ENCODE results near the gene PTAFR.

PTAFR gene

GRCh38 chr1:28119556-28119955 lies 56.9 kb downstream of the PTAFR start:
- TF ChIP-seq TAF1 (IDR thresholded peaks at IDR 0.05; ENCODE audit: borderline replicate concordance, insufficient read depth, low read length): no peak
- TF ChIP-seq SIN3A (IDR thresholded peaks at IDR 0.05; ENCODE audit: borderline replicate concordance, insufficient read depth, low read length): no peak
- no peak for TF ChIP-seq FOXP2 (optimal IDR thresholded peaks at IDR 0.05; ENCODE audit: borderline replicate concordance, extremely low read depth, extremely low read length, insufficient read depth)
- TF ChIP-seq REST (IDR thresholded peaks at IDR 0.05; ENCODE audit: insufficient read depth in 1 of 2, low read depth in 2 of 2, low read length in 2 of 2): no peak
- TF ChIP-seq POLR2AphosphoS5 (IDR thresholded peaks at IDR 0.05; ENCODE audit: low read depth, low read length): no peak

- no peak for TF ChIP-seq POLR2AphosphoS5 (IDR thresholded peaks at IDR 0.05; ENCODE audit: low read depth, low read length)
- no peak for TF ChIP-seq SIN3A (IDR thresholded peaks at IDR 0.05; ENCODE audit: borderline replicate concordance, insufficient read depth, low read length)
- no peak for TF ChIP-seq TAF1 (IDR thresholded peaks at IDR 0.05; ENCODE audit: borderline replicate concordance, insufficient read depth, low read length)
- TF ChIP-seq REST (IDR thresholded peaks at IDR 0.05; ENCODE audit: insufficient read depth in 1 of 2, low read depth in 2 of 2, low read length in 2 of 2): no peak
- TF ChIP-seq FOXP2 (optimal IDR thresholded peaks at IDR 0.05; ENCODE audit: borderline replicate concordance, extremely low read depth, extremely low read length, insufficient read depth): no peak
These were observed 57.7 kb downstream of the PTAFR start for GRCh38 chr1:28118640-28119307.

- TF ChIP-seq TAF1 (IDR thresholded peaks at IDR 0.05; ENCODE audit: borderline replicate concordance, insufficient read depth, low read length) (no peak), FOXP2 (optimal IDR thresholded peaks at IDR 0.05; ENCODE audit: borderline replicate concordance, extremely low read depth, extremely low read length, insufficient read depth) (no peak), REST (IDR thresholded peaks at IDR 0.05; ENCODE audit: insufficient read depth in 1 of 2, low read depth in 2 of 2, low read length in 2 of 2) (no peak), POLR2AphosphoS5 (IDR thresholded peaks at IDR 0.05; ENCODE audit: low read depth, low read length) (no peak), SIN3A (IDR thresholded peaks at IDR 0.05; ENCODE audit: borderline replicate concordance, insufficient read depth, low read length) (no peak)
These were observed 61.2 kb downstream of the PTAFR start for GRCh38 chr1:28115267-28115666.

- no peak for TF ChIP-seq TAF1 (IDR thresholded peaks at IDR 0.05; ENCODE audit: borderline replicate concordance, insufficient read depth, low read length)
- no peak for TF ChIP-seq REST (IDR thresholded peaks at IDR 0.05; ENCODE audit: insufficient read depth in 1 of 2, low read depth in 2 of 2, low read length in 2 of 2)
- no peak for TF ChIP-seq FOXP2 (optimal IDR thresholded peaks at IDR 0.05; ENCODE audit: borderline replicate concordance, extremely low read depth, extremely low read length, insufficient read depth)
- no peak for TF ChIP-seq POLR2AphosphoS5 (IDR thresholded peaks at IDR 0.05; ENCODE audit: low read depth, low read length)
- TF ChIP-seq SIN3A (IDR thresholded peaks at IDR 0.05; ENCODE audit: borderline replicate concordance, insufficient read depth, low read length): no peak
These were observed 61.6 kb downstream of the PTAFR start for GRCh38 chr1:28114844-28115243.
